Osteocyte (in vitro differentiated cells): Measurements from ENCODE around the gene KCTD1. TPM values are rescaled to one million over a fixed set of nuclear protein-coding genes. Genes with fewer than 3 reads are reported as not detected.

Experiments used
- DNase-seq: peaks from one replicate; pipeline ENCODE4 v3.0.0; 2021; ENCODE audit warnings: mixed read lengths; ENCODE audit not compliant: unreplicated experiment; ENCODE audit errors: extremely low spot score
- H3K27ac Mint-ChIP-seq: one replicate; pipeline ENCODE4 v1.8.0; 2021; ENCODE audit warnings: mild to moderate bottlenecking, mixed read lengths; ENCODE audit not compliant: unreplicated experiment
- H3K27me3 Mint-ChIP-seq: one replicate; pipeline ENCODE4 v1.8.0; 2021; ENCODE audit warnings: mixed read lengths; ENCODE audit not compliant: unreplicated experiment
- H3K36me3 Mint-ChIP-seq: one replicate; pipeline ENCODE4 v1.8.0; 2021; ENCODE audit warnings: mixed read lengths; ENCODE audit not compliant: unreplicated experiment
- H3K4me1 Mint-ChIP-seq: one replicate; pipeline ENCODE4 v1.8.0; 2021; ENCODE audit warnings: mixed read lengths; ENCODE audit not compliant: unreplicated experiment
- H3K4me3 Mint-ChIP-seq: one replicate; pipeline ENCODE4 v1.8.0; 2021; ENCODE audit warnings: mild to moderate bottlenecking, moderate library complexity, mixed read lengths; ENCODE audit not compliant: unreplicated experiment
- H3K9me3 Mint-ChIP-seq: one replicate; pipeline ENCODE4 v1.8.0; 2021; ENCODE audit warnings: mixed read lengths; ENCODE audit not compliant: unreplicated experiment
- total RNA-seq: library from RNA; stranded (reverse); gene quantifications from 2 replicates; pipeline ENCODE4 v1.2.1, GENCODE V29; 2021
- TF ChIP-seq, protein P1 (sequence below): fragments of 200-600 bp; sonication (generic); IDR thresholded peaks from 2 replicates; pipeline ENCODE4 v1.5.0; 2021; ENCODE audit warnings: antibody characterized with exemption, mild to moderate bottlenecking, moderate library complexity

Gene KCTD1
- total RNA-seq, 1 donor from 2014 or later, result 25.7 TPM

DNA sequence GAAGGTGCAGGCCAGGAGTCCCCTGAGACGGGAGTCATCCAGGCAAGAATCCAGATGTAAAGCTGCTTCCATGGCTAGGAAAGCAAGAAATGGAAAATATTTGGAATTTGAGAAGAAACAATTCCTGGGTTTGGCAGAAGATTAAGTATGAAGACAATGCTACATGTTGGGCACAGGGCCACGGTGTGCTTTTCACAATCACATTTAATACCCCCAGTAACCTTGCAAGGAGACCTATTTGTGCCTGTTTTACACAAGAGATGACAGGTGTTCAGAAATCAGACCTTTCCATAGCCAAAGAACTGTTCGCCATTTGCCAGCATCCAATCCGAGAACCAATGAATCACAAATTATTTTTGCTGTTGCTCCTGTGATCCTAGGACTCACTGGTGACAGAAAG is 50.5 kb downstream of the KCTD1 start:
- H3K9me3 Mint-ChIP-seq, result no peaks in the 10 kb centered on the region
- no peak overlapping the region for H3K27ac Mint-ChIP-seq
- H3K36me3 Mint-ChIP-seq, result peaks cover 22% of the 10 kb centered on the region
- DNase-seq, result no peak
- H3K4me1 Mint-ChIP-seq, result peaks cover 9% of the 10 kb centered on the region
- H3K27me3 Mint-ChIP-seq, result no peaks in the 10 kb centered on the region
- H3K4me3 Mint-ChIP-seq, result no peak overlapping the region
- TF ChIP-seq, protein P1, sequence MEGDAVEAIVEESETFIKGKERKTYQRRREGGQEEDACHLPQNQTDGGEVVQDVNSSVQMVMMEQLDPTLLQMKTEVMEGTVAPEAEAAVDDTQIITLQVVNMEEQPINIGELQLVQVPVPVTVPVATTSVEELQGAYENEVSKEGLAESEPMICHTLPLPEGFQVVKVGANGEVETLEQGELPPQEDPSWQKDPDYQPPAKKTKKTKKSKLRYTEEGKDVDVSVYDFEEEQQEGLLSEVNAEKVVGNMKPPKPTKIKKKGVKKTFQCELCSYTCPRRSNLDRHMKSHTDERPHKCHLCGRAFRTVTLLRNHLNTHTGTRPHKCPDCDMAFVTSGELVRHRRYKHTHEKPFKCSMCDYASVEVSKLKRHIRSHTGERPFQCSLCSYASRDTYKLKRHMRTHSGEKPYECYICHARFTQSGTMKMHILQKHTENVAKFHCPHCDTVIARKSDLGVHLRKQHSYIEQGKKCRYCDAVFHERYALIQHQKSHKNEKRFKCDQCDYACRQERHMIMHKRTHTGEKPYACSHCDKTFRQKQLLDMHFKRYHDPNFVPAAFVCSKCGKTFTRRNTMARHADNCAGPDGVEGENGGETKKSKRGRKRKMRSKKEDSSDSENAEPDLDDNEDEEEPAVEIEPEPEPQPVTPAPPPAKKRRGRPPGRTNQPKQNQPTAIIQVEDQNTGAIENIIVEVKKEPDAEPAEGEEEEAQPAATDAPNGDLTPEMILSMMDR, result no peak

DNA sequence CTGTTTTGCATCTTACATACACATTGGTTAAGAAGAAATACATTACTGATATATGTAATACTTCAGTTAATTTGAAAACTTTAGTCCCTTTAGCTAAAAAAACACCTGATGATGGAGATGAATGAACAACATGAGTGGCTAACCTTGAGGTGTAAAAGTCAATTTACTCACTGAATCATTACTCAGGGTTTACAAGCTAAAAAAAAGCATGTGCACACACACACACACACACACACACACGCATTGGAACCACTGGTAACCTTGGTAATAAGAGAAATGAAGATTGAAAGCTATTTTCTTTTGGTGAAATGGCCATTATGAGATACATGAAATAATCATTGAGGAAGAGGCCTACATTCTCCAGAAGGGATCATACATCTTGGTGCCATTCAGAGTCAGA is 51.8 kb downstream of the KCTD1 start:
- H3K9me3 Mint-ChIP-seq, result no peaks in the 10 kb centered on the region
- TF ChIP-seq, protein P1, result no peak
- H3K4me1 Mint-ChIP-seq, result peaks cover 3% of the 10 kb centered on the region
- no peak overlapping the region for H3K27ac Mint-ChIP-seq
- H3K36me3 Mint-ChIP-seq, result peaks cover 22% of the 10 kb centered on the region
- no peaks in the 10 kb centered on the region for H3K27me3 Mint-ChIP-seq
- H3K4me3 Mint-ChIP-seq, result no peak overlapping the region
- DNase-seq, result no peak

DNA sequence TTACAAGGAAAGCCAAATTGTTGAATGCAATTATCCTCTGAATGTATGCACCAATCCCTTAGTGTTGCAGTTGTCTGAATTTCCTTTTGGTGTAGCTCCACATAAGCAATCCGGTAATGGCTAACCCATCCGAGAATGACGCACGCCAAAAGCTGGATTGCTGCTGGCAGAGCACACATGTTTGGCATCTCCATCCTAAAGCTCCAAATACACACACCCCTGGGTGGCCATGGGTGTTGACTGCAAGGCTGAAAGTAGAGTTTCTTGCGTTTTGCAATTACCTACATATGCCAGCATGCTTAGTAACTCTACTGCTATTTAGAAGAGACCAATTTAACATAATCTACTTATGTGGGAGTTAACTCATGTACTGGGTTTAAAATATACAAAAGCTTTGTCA is 53.1 kb downstream of the KCTD1 start:
- H3K9me3 Mint-ChIP-seq, result no peaks in the 10 kb centered on the region
- H3K27me3 Mint-ChIP-seq, result no peaks in the 10 kb centered on the region
- no peak for DNase-seq
- peaks cover 22% of the 10 kb centered on the region for H3K36me3 Mint-ChIP-seq
- H3K27ac Mint-ChIP-seq, result no peak overlapping the region
- no peaks in the 10 kb centered on the region for H3K4me1 Mint-ChIP-seq
- TF ChIP-seq, protein P1, result no peak
- H3K4me3 Mint-ChIP-seq, result no peak overlapping the region

DNA sequence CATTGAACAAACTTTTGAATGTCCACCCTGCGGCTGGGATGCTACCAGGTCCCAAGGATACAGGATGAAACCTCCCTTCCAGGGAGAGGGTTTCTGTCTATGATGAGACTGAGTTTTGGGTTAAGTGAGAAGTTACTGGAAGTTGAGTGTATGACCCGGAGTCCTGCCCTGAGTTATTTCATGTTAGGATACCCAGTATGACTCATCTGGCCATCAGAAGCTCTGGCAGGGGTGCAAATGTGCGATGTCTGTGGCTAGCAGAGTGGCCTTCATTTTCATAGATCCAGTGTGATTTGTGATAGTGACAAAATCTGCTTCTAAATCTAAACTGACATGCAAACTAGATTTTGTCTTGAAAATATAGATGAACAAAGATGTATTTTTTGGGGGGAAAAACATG is 55.3 kb downstream of the KCTD1 start:
- TF ChIP-seq, protein P1, result no peak
- peaks cover 19% of the 10 kb centered on the region for H3K36me3 Mint-ChIP-seq
- no peaks in the 10 kb centered on the region for H3K9me3 Mint-ChIP-seq
- H3K4me3 Mint-ChIP-seq, result no peak overlapping the region
- no peak overlapping the region for H3K27ac Mint-ChIP-seq
- DNase-seq, result no peak
- H3K4me1 Mint-ChIP-seq, result peaks cover 7% of the 10 kb centered on the region
- no peaks in the 10 kb centered on the region for H3K27me3 Mint-ChIP-seq

DNA sequence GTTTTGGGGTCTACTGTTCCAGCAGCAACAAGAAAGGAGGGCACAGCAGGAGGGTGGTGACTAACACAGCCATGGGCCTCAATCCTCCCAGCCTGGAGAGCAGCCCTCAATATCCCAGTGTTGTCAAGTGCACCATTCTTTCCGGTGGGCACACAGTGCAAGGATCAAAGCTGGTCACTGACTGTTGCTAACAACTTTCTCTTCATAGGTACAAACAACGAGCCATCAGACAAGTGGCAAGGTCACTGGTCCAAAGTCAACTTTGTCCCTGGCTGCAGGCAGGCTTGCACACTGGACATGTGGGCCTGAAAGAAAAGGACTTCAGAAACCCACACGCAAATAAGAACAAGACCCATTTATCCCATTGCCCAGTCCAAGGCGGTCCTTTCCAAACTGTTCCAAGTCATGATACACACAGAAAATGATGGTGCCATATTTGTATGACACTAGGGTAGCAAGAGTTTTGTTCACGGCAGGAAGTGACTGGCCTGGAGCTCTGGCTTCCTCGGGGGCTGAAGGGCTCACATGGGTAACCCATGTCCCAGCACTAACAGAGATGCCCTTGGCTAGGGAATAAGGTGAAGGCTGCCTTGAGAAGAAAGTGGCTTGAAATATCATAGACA is 57.0 kb downstream of the KCTD1 start:
- Mint-ChIP-seq H3K27ac (no peak overlapping the region), H3K4me3 (no peak overlapping the region), H3K27me3 (no peaks in the 10 kb centered on the region), H3K36me3 (peaks cover 13% of the 10 kb centered on the region), H3K9me3 (no peaks in the 10 kb centered on the region), H3K4me1 (peaks cover 8% of the 10 kb centered on the region)
- no peak for DNase-seq
- TF ChIP-seq, protein P1, result no peak
